NCI-H82 (cell line): Measurements from ENCODE around the gene KRTAP20-2.

Experiments used
- DNase-seq: peaks from one replicate; lab custom pipeline; 2025; lab: John Stamatoyannopoulos, UW

The KRTAP20-2 gene

DNA sequence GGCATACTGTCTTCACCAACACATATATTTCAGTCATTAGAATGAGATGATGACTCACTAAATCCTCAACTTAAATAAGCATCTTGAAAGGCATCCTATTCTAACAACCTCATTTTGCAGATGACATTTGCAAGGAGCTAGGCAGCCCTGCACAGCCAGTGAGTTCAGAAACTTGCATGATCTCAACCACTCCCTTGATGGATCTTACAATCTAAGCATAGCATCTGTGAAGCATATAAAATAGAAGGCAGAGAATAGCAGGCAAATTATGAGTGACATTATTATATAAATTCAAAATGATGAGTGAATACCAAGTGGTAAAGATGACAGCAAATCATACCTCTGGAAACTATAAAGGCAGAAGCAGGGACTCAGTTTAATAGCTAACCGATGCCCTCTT is 39.3 kb downstream of the KRTAP20-2 start:
- DNase-seq: no peak

DNA sequence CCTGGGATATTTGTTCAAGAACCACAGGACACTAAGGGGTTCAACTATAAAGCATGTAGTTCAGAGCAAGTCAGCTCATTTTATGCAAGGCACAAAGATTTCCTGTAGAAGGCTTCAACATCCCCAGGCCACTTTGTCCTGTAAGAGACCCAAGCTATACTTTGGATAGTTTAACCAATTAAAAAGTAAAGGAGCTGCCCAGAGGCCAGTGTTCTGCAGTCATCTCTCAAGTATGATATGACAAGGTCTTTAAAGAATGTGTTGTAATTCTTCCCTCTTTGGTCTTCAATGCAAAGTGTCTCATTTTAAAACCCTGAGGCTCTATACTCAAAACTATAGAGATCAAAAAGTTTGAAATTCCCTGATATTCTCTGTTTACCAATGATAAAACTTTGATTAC is 41.7 kb downstream of the KRTAP20-2 start:
- DNase-seq: no peak

DNA sequence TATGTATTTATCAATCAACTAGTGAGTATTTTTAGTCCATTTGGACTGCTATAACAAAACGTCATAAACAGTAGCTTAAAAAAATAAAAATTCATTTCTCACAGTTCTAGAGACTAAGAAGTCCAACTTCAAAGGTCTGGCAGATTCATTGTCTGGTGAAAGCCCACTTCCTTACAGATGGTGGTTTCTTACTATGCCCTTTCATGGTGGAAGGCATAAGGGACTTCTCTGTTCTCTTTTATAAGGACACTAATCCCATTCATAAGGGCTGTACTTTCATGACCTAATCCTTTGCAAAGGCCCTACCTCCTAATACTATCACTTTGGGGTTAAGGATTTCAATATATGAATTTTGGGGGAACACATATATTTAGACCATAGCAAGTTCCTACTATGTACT is 45.6 kb downstream of the KRTAP20-2 start:
- no peak for DNase-seq

DNA sequence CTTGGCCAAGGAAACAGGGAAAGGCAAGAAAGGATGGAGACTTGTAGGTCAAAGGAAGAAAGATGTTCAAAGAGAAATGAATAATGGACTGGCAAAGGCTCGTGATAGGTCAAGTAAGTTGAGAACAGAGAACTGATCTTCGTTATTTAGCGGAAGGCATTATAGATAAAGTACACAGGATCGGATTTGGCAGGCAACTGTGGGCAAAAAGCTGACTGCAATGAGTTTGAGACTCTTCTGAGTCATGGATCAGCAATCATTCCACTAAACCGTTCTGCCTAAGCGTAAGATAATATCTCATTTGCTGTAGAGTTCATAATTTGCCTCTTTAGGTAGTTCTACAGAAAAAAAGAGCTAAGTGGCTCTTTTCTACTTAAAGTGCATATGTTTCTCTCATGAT is 49.5 kb downstream of the KRTAP20-2 start:
- DNase-seq: no peak
